HepG2 (cell line): ENCODE measurements around the gene LSM12. TPM values are rescaled to one million over a fixed set of nuclear protein-coding genes. Genes with fewer than 3 reads are reported as not detected.

Source experiments
- BCLAF1 ChIP-seq: fragments of 450-650 bp; IDR thresholded peaks from 2 replicates; pipeline ENCODE4 v1.6.1; 2017; ENCODE audit warnings: mild to moderate bottlenecking
- CREM ChIP-seq, 2 experiments: sonication (generic) in 1 of 2; formaldehyde crosslinking in 1 of 2; IDR thresholded peaks; 2 replicates each; pipeline versions ENCODE4 v1.4.0 to v1.6.1; 2016 to 2020; ENCODE audit warnings: antibody characterized with exemption in 1 of 2, mild to moderate bottlenecking in 1 of 2, missing genetic modification reagents in 1 of 2
- FOXA3 ChIP-seq: IDR thresholded peaks from 2 replicates; pipeline ENCODE4 v1.6.1; 2016; ENCODE audit warnings: missing genetic modification reagents, missing compliant biosample characterization
- FOXC1 ChIP-seq: sonication (generic); formaldehyde crosslinking; IDR thresholded peaks from 2 replicates; pipeline ENCODE4 v1.8.0; 2022; ENCODE audit warnings: mild to moderate bottlenecking, missing genetic modification reagents, borderline replicate concordance
- KAT2B ChIP-seq: fragments of 150-350 bp; IDR thresholded peaks from 2 replicates; pipeline ENCODE4 v1.6.1; 2014; ENCODE audit warnings: low read depth, low read length, borderline replicate concordance
- RFXAP ChIP-seq: sonication (generic); formaldehyde crosslinking; IDR thresholded peaks from 2 replicates; pipeline ENCODE4 v1.4.0; 2020; ENCODE audit warnings: missing genetic modification reagents, borderline replicate concordance
- TAF1 ChIP-seq: sonication (generic); formaldehyde crosslinking; IDR thresholded peaks from 2 replicates; pipeline ENCODE4 v1.4.0; 2020; ENCODE audit warnings: missing genetic modification reagents
- TEF ChIP-seq: sonication (generic); formaldehyde crosslinking; IDR thresholded peaks from 2 replicates; pipeline ENCODE4 v1.5.0; 2020; ENCODE audit warnings: missing genetic modification reagents
- TFDP1 ChIP-seq: IDR thresholded peaks from 2 replicates; pipeline ENCODE4 v1.6.1; 2016; ENCODE audit warnings: missing compliant biosample characterization, missing genetic modification reagents, borderline replicate concordance
- TGIF2 ChIP-seq: IDR thresholded peaks from 2 replicates; pipeline ENCODE4 v1.6.1; 2016; ENCODE audit warnings: control low read depth, missing compliant biosample characterization
- WIZ ChIP-seq: sonication (generic); formaldehyde crosslinking; IDR thresholded peaks from 2 replicates; pipeline ENCODE4 v1.5.1; 2020; ENCODE audit warnings: mild to moderate bottlenecking, missing genetic modification reagents
- ZNF331 ChIP-seq: sonication (generic); formaldehyde crosslinking; IDR thresholded peaks from 2 replicates; pipeline ENCODE4 v1.4.0; 2020; ENCODE audit warnings: missing genetic modification reagents
- ZNF343 ChIP-seq: sonication (generic); formaldehyde crosslinking; IDR thresholded peaks from 2 replicates; pipeline ENCODE4 v1.4.0; 2020; ENCODE audit warnings: mild to moderate bottlenecking, missing genetic modification reagents
- ZNF644 ChIP-seq: IDR thresholded peaks from 2 replicates; pipeline ENCODE4 v1.6.1; 2016; ENCODE audit warnings: low read depth
- ZNF646 ChIP-seq: sonication (generic); formaldehyde crosslinking; IDR thresholded peaks from 2 replicates; pipeline ENCODE4 v1.9.0; 2021; ENCODE audit warnings: mild to moderate bottlenecking, missing genetic modification reagents
- ZNF816 ChIP-seq: sonication (generic); formaldehyde crosslinking; IDR thresholded peaks from 2 replicates; pipeline ENCODE4 v1.8.0; 2022; ENCODE audit warnings: missing genetic modification reagents, mild to moderate bottlenecking, borderline replicate concordance
- ZSCAN29 ChIP-seq: sonication (generic); formaldehyde crosslinking; conservative IDR thresholded peaks from 2 replicates; pipeline ENCODE4 v1.4.0; 2020; ENCODE audit warnings: mild to moderate bottlenecking, missing genetic modification reagents
- polyA plus RNA-seq, 8 experiments: library from polyadenylated mRNA; depleted of rRNA in 3 of 8; stranded (reverse) in 7 of 8; unstranded in 1 of 8; fragments of >200 nt; fragmentation: Illumina TruSeq in 4 of 8; extraction: Trizol in 4 of 8; gene quantifications; 2 replicates each; pipeline versions ENCODE4 v1.2.1 to v1.2.3, GENCODE V29; 2011 to 2016; ENCODE audit warnings: low read depth in 4 of 8, missing spikeins in 1 of 8, mixed read lengths in 1 of 8; ENCODE audit not compliant: insufficient read depth in 1 of 8
- total RNA-seq, 5 experiments: library from RNA; depleted of rRNA; stranded (reverse); fragments of >200 nt; fragmentation: Illumina TruSeq; extraction: Trizol; gene quantifications; 2 replicates each; pipeline ENCODE4 v1.2.3, GENCODE V29; 2016; ENCODE audit warnings: low read depth in 1 of 5

The LSM12 gene
- total and polyA plus RNA-seq, 2 of the 13 experiments (the other 11 are each of a cell fraction or from before 2014, with no cell fraction given) = 52.8 to 55.7 TPM

GRCh38 chr17:44108440-44109311, 42.2 kb upstream of the LSM12 start (continued):
- no peak for TF ChIP-seq ZNF646 (CRISPR knock-in tag)
- peak; percentile 88 for TF ChIP-seq FOXA3 (CRISPR knock-in tag)
- TF ChIP-seq ZNF331 (CRISPR knock-in tag) = peak; percentile 60
- peak; percentile 88 for TF ChIP-seq CREM (IDR thresholded peaks at IDR 0.05)
- no peak for TF ChIP-seq CREM (CRISPR knock-in tag; IDR thresholded peaks at IDR 0.05)
- TF ChIP-seq ZNF816 = no peak; the same call in 1 of the 2 replicates
- peak; percentile 82; the same call in 1 of the 2 replicates for TF ChIP-seq TGIF2 (CRISPR knock-in tag)
- TF ChIP-seq TAF1 (CRISPR knock-in tag) = peak; percentile 57; the same call in 1 of the 2 replicates
- TF ChIP-seq ZNF343 (CRISPR knock-in tag) = peak; percentile 89
- TF ChIP-seq TFDP1 (CRISPR knock-in tag) = peak; percentile 48; the same call in 1 of the 2 replicates
- TF ChIP-seq ZNF644 (CRISPR knock-in tag) = peak; percentile 80
- TF ChIP-seq WIZ (CRISPR knock-in tag) = peak; percentile 41; the same call in 1 of the 2 replicates
- TF ChIP-seq ZSCAN29 (CRISPR knock-in tag) = peak; percentile 97
- no peak for TF ChIP-seq BCLAF1
- no peak for TF ChIP-seq TEF (CRISPR knock-in tag)
- TF ChIP-seq FOXC1 (CRISPR knock-in tag) = no peak
- TF ChIP-seq KAT2B = no peak
- no peak for TF ChIP-seq RFXAP
